T47D (cell line): ENCODE results near the gene TMEM131L.
"Not testable (repeated sequence)": the region's sequence is repeated elsewhere in the genome, so short reads cannot be mapped to it uniquely, and the experiment has no call there.

Source experiments
- DNase-seq, 2 experiments: peaks; one replicate each; pipeline versions ENCODE4 v3.0.0 to v3.0.0-alpha.2; 2011 to 2012; ENCODE audit warnings: low read depth in 1 of 2, low spot score in 1 of 2
- JUND ChIP-seq: IDR thresholded peaks from 2 replicates; pipeline ENCODE4 v1.6.1; 2012; ENCODE audit warnings: low read depth
- in situ Hi-C: cut with HindIII; loops from 2 replicates; pipeline ENCODE4 v1.10.0; 2016; ENCODE audit warnings: low sequenced_read_pairs, low pct_unique_long_range_greater_than_20kb

The TMEM131L gene

GRCh38 chr4:153539422-153539821 lies 73.3 kb downstream of the TMEM131L start:
- DNase-seq, result no peak
- no peak for TF ChIP-seq JUND
- in situ Hi-C loops, result no loop called here

DNA sequence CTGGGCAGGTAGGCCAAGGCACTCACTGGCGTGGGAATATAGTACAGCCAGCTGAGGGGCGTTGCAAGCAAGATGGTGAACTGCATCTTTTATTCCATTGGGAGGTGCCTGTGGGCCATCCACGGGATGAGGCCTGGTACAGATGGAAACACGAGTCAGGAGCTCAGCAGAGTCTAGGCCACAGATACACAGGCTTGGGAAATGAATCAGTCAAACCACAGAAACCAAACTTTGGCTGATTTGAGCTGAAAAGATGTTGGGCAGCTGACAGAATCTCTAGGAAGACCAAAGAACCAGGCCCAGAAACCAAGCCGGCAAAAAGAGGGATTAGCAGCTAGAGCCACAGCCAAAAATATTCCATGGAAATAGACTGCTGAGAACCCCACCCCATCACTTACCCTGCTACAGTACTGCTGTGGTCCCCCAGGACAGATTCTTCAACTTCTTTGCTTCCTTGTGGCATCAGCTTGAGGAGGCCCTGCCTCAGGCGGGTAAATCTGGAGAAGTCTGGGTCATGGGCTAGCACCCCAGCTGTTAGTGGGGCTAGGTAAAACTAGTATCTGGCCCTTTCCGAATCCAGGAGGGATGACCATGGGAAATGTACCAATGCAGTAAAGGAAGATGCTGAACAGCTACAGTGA lies 75.4 kb downstream of the TMEM131L start:
- no peak for DNase-seq
- in situ Hi-C loops, result no loop called here
- no peak for TF ChIP-seq JUND

DNA sequence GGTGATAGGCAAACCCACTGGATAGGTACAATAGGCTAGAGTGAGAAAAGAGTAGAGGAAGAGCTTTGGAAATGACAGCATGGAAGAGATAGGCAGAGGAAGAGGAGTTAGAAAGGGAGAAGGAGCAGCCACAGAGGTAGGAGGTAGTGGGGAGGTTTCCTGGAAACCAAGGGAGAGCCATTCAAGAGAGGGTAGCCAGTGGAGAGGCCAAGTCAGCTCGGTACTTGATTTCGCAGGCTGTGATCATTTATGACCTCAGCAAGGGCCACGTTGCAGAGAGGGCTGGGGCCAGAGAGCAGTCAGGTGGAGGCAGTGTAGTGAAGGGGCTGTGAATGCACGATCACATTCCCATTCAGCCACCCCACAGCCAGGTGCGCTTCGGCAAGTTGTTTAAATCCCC lies 76.0 kb downstream of the TMEM131L start:
- in situ Hi-C loops, result no loop called here
- DNase-seq, result no peak
- no peak for TF ChIP-seq JUND

GRCh38 chr4:153542834-153543233 lies 76.7 kb downstream of the TMEM131L start:
- TF ChIP-seq JUND, result no peak
- no peak for DNase-seq
- in situ Hi-C loops, result no loop called here

GRCh38 chr4:153543351-153543750 lies 77.2 kb downstream of the TMEM131L start:
- in situ Hi-C loops, result no loop called here
- no peak for DNase-seq
- no peak for TF ChIP-seq JUND

DNA sequence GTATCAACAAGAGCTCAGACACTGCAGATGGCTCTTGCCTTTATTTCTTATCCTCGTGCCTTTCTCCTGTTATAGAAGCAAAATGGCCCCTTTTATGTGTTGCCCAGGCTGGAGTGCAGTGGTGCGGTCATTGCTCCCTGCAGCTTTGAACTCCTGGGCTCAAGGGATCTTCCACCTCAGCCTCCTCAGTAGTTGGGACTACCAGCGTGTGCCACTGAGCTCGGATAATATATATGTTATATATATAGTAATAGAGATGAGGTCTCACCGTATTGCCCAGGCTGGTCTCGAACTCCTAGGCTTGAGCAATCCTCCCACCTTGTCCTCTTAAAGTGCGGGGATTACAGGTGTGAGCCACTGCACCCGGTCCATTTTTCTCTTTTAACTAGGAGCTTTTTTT lies 79.7 kb downstream of the TMEM131L start:
- in situ Hi-C loops, result no loop called here
- DNase-seq, result no peak
- no peak for TF ChIP-seq JUND

DNA sequence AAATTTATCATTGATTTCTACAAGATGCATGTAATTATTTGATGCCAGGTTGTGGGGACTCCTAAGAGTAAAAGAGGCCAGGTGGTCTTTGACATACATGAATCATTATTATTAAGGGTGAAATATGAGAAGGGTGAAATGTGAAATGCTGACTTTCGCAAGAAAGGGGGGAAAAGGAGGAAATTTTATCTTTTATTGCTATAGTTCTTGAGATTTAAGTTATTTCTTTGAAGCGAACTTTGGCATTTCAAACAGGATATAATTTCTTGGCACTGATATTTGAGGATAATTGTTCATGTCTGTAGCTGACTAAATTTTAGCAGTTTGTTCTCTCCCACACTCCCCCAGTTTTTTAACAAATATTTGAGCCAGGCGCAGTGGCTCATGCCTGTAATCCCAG lies 80.1 kb downstream of the TMEM131L start:
- in situ Hi-C loops, result no loop called here
- no peak for TF ChIP-seq JUND
- DNase-seq, result no peak

DNA sequence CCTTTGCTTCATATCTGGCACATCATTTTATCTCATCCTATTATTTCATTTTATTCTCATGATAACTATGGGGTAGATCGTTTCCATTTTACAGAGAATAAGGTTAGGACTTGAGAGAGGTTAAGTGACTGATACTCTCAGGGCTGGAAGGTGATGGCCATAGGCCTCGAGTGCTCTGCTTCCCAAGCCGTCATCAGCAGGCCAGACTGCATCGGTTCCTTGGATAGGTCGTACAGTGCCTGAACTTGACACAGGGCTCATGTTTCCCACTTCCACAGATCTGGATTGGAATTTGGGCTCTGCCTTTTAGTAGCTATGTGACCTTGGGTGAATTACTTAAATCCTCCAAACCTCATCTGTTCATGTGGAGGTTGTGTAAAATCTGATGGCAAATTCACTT lies 81.4 kb downstream of the TMEM131L start:
- no peak for TF ChIP-seq JUND
- no peak for DNase-seq
- in situ Hi-C loops, result no loop called here

DNA sequence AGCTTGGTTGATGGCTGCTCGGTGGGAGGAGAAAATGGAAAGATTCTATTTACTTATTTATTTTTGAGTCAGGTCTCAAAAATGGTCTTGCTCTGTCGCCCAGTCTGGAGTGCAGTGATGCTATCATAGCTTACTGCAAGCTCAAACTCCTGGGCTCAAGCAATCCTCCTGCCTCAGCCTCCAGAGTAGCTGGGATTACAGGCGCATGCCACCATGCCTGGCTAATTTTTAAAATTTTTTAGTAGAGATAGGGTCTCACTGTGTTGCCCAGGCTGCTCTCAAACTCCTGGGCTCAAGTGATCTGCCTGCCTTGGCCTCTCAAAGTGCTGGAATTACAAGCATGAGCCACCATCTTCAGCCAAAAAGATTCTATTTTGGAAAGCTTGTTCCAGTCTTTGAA lies 82.7 kb downstream of the TMEM131L start:
- in situ Hi-C loops, result not testable (repeated sequence)

GRCh38 chr4:153549405-153549804 lies 83.2 kb downstream of the TMEM131L start:
- in situ Hi-C loops, result no loop called here
- no peak for TF ChIP-seq JUND

More for the DNA sequence above, 82.7 kb downstream of the TMEM131L start:
- not testable (repeated sequence) for DNase-seq

GRCh38 chr4:153553155-153553818 lies 87.1 kb downstream of the TMEM131L start:
- in situ Hi-C loops, result no loop called here
- TF ChIP-seq JUND, result no peak
- DNase-seq, result no peak

More at GRCh38 chr4:153549405-153549804, 83.2 kb downstream of the TMEM131L start:
- no peak for DNase-seq

DNA sequence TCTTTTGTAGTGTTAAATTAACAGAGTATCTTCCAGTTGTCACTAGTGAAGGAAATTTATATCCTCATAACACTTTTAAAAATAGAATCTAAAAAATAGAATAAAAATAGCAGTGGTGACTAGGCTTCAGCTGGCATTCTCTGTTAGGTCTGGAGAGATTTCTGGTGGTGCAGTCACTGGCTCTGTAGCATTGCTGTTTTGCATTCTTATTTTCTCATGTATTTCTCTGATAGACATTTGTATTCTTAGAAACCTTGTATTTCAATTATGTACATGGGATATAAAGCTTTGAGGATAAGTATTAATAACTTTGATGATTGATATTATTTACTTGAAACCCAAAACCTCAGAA lies 87.6 kb downstream of the TMEM131L start:
- TF ChIP-seq JUND, result no peak
- in situ Hi-C loops, result no loop called here
- no peak for DNase-seq

GRCh38 chr4:153555730-153556434 lies 89.7 kb downstream of the TMEM131L start:
- no peak for TF ChIP-seq JUND
- DNase-seq, result no peak

More at GRCh38 chr4:153555730-153556434, 89.7 kb downstream of the TMEM131L start:
- in situ Hi-C loops, result no loop called here
